HUES64 (cell line): Measurements from ENCODE around the gene EIF3B.
"Not testable (repeated sequence)": the region's sequence is repeated elsewhere in the genome, so short reads cannot be mapped to it uniquely, and the experiment has no call there.

ENCODE experiments used
- H3K27ac ChIP-seq: 2 replicates; pipeline ENCODE4 v1.7.0; 2013; ENCODE audit warnings: low read depth, low read length, inconsistent platforms
- H3K27me3 ChIP-seq: 2 replicates; pipeline ENCODE4 v1.6.1; 2013; ENCODE audit warnings: mild to moderate bottlenecking, low read length; ENCODE audit not compliant: insufficient read depth
- H3K36me3 ChIP-seq: 2 replicates; pipeline ENCODE4 v1.6.1; 2013; ENCODE audit warnings: mild to moderate bottlenecking, low read length; ENCODE audit not compliant: insufficient read depth
- H3K4me1 ChIP-seq: 2 replicates; pipeline ENCODE4 v1.6.1; 2013; ENCODE audit warnings: mild to moderate bottlenecking, low read length, moderate library complexity; ENCODE audit not compliant: insufficient read depth
- H3K4me3 ChIP-seq: 2 replicates; pipeline ENCODE4 v1.5.1; 2013; ENCODE audit warnings: mild to moderate bottlenecking, low read length, moderate library complexity
- H3K9ac ChIP-seq: 2 replicates; pipeline ENCODE4 v1.6.1; 2013; ENCODE audit warnings: mild to moderate bottlenecking, low read depth, low read length
- H3K9me3 ChIP-seq: 2 replicates; pipeline ENCODE4 v1.6.1; 2013; ENCODE audit warnings: low read depth, low read length; ENCODE audit not compliant: insufficient read depth
- WGBS: fragments of 150-250, 120-280 bp; methylation state at CpG from one replicate; pipeline ENCODE4 v1.1.7; 2013; ENCODE audit warnings: missing lambda C conversion rate; 5-methylcytosine and 5-hydroxymethylcytosine counted together

The EIF3B gene

GRCh38 chr7:2379821-2380450 lies 25.3 kb downstream of the EIF3B start:
- Histone ChIP-seq H3K36me3 (peaks cover 67% of the 10 kb centered on the region), H3K4me1 (no peaks in the 10 kb centered on the region), H3K27ac (no peak overlapping the region), H3K9me3 (no peaks in the 10 kb centered on the region), H3K27me3 (no peaks in the 10 kb centered on the region), H3K9ac (no peak overlapping the region), H3K4me3 (no peak overlapping the region)
- 95% methylated on average over 34 of the region's 34 CpGs for WGBS

- no peaks in the 10 kb centered on the region for H3K27me3 ChIP-seq
- H3K9ac ChIP-seq = no peak overlapping the region
- WGBS = 96% methylated on average over 23 of the region's 23 CpGs
- no peak overlapping the region for H3K4me3 ChIP-seq
- H3K36me3 ChIP-seq = peaks cover 62% of the 10 kb centered on the region
- no peaks in the 10 kb centered on the region for H3K9me3 ChIP-seq
- H3K27ac ChIP-seq = no peak overlapping the region
- no peaks in the 10 kb centered on the region for H3K4me1 ChIP-seq
These were observed 25.8 kb downstream of the EIF3B start for GRCh38 chr7:2380461-2380860.

- peaks cover 54% of the 10 kb centered on the region for H3K36me3 ChIP-seq
- H3K9me3 ChIP-seq = no peaks in the 10 kb centered on the region
These were observed 26.6 kb downstream of the EIF3B start for GRCh38 chr7:2381227-2381626.

GRCh38 chr7:2381881-2382509 lies 27.4 kb downstream of the EIF3B start:
- Histone ChIP-seq H3K27ac (no peak overlapping the region), H3K4me3 (no peak overlapping the region), H3K36me3 (peaks cover 47% of the 10 kb centered on the region), H3K4me1 (no peaks in the 10 kb centered on the region), H3K9me3 (no peaks in the 10 kb centered on the region), H3K27me3 (no peaks in the 10 kb centered on the region), H3K9ac (no peak overlapping the region)
- WGBS = 95% methylated on average over 21 of the region's 21 CpGs

More at GRCh38 chr7:2381227-2381626, 26.6 kb downstream of the EIF3B start:
- no peak overlapping the region for H3K9ac ChIP-seq
- 86% methylated on average over 5 of the region's 5 CpGs for WGBS
- H3K4me1 ChIP-seq = no peaks in the 10 kb centered on the region
- no peak overlapping the region for H3K4me3 ChIP-seq
- no peaks in the 10 kb centered on the region for H3K27me3 ChIP-seq
- no peak overlapping the region for H3K27ac ChIP-seq

- Histone ChIP-seq H3K9me3 (no peaks in the 10 kb centered on the region), H3K27me3 (no peaks in the 10 kb centered on the region), H3K9ac (no peak overlapping the region), H3K36me3 (peaks cover 36% of the 10 kb centered on the region), H3K4me3 (no peak overlapping the region), H3K27ac (no peak overlapping the region), H3K4me1 (no peaks in the 10 kb centered on the region)
- 90% methylated on average over 29 of the region's 29 CpGs for WGBS
These were observed 29.1 kb downstream of the EIF3B start for GRCh38 chr7:2383543-2384274.

- H3K36me3 ChIP-seq = peaks cover 27% of the 10 kb centered on the region
- H3K9ac ChIP-seq = no peak overlapping the region
- WGBS = 88% methylated on average over 19 of the region's 19 CpGs
- no peak overlapping the region for H3K4me3 ChIP-seq
- no peak overlapping the region for H3K27ac ChIP-seq
- H3K27me3 ChIP-seq = no peaks in the 10 kb centered on the region
- no peaks in the 10 kb centered on the region for H3K4me1 ChIP-seq
- no peaks in the 10 kb centered on the region for H3K9me3 ChIP-seq
These were observed 30.0 kb downstream of the EIF3B start for GRCh38 chr7:2384354-2385243.

- not testable (repeated sequence) for H3K4me3 ChIP-seq, H3K4me1 ChIP-seq, H3K27ac ChIP-seq, H3K27me3 ChIP-seq, H3K9me3 ChIP-seq, H3K9ac ChIP-seq
- peaks cover 12% of the 10 kb centered on the region for H3K36me3 ChIP-seq
- 94% methylated on average over 9 of the region's 9 CpGs for WGBS
These were observed 31.5 kb downstream of the EIF3B start for GRCh38 chr7:2386122-2386521.

GRCh38 chr7:2386964-2387669 lies 32.5 kb downstream of the EIF3B start:
- Histone ChIP-seq H3K27ac (no peak overlapping the region), H3K4me3 (no peak overlapping the region), H3K9ac (no peak overlapping the region), H3K36me3 (peaks cover 2% of the 10 kb centered on the region; the same call in 1 of the 2 replicates), H3K4me1 (peaks cover 5% of the 10 kb centered on the region; the same call in 1 of the 2 replicates), H3K27me3 (no peaks in the 10 kb centered on the region), H3K9me3 (no peaks in the 10 kb centered on the region)
- 78% methylated on average over 17 of the region's 17 CpGs for WGBS

GRCh38 chr7:2387897-2388636 lies 33.4 kb downstream of the EIF3B start:
- 95% methylated on average over 31 of the region's 31 CpGs for WGBS
- H3K27me3 ChIP-seq = no peaks in the 10 kb centered on the region
- H3K9ac ChIP-seq = no peak overlapping the region
- H3K4me1 ChIP-seq = peaks cover 5% of the 10 kb centered on the region; the same call in 1 of the 2 replicates
- no peaks in the 10 kb centered on the region for H3K9me3 ChIP-seq
- H3K36me3 ChIP-seq = no peaks in the 10 kb centered on the region
- H3K27ac ChIP-seq = no peak overlapping the region
- H3K4me3 ChIP-seq = no peak overlapping the region

- 96% methylated on average over 5 of the region's 5 CpGs for WGBS
- Histone ChIP-seq H3K4me3 (no peak overlapping the region), H3K4me1 (peaks cover 5% of the 10 kb centered on the region; the same call in 1 of the 2 replicates), H3K9me3 (no peaks in the 10 kb centered on the region), H3K36me3 (no peaks in the 10 kb centered on the region), H3K27me3 (no peaks in the 10 kb centered on the region), H3K9ac (no peak overlapping the region), H3K27ac (no peak overlapping the region)
These were observed 34.0 kb downstream of the EIF3B start for GRCh38 chr7:2388637-2388954.
